Gastroesophageal sphincter (tissue), 4 donors: Measurements from ENCODE around the gene ARRDC1. TPM values are rescaled to one million over a fixed set of nuclear protein-coding genes. Genes with fewer than 3 reads are reported as not detected.

Experiments used
- ATAC-seq: fragments of 150-250 bp; one replicate; pipeline ENCODE4 v1.9.1; 2016; ENCODE audit warnings: mild to moderate bottlenecking, moderate library complexity
- H3K27ac ChIP-seq, 4 donors: fragments of 200-600 bp; sonication (generic) in 3 of 4; 1 replicate in 3 of 4; 2 replicates in 1 of 4; pipeline ENCODE4 v1.5.1; 2016 to 2019
- H3K27me3 ChIP-seq: fragments of 200-600 bp; sonication (generic); one replicate; pipeline ENCODE4 v1.5.1; 2019
- H3K36me3 ChIP-seq, 2 donors: fragments of 200-600 bp; sonication (generic); one replicate each; pipeline ENCODE4 v1.5.1; 2019; ENCODE audit warnings: control low read depth in 1 of 2
- H3K4me1 ChIP-seq, 3 donors: fragments of 200-600 bp; sonication (generic); 1 replicate in 2 of 3; 2 replicates in 1 of 3; pipeline ENCODE4 v1.5.1; 2016 to 2019; ENCODE audit warnings: control low read depth in 2 of 3
- H3K4me3 ChIP-seq, 2 donors: fragments of 200-600 bp; sonication (generic); one replicate each; pipeline ENCODE4 v1.5.1; 2019; ENCODE audit warnings: mild to moderate bottlenecking in 1 of 2, moderate library complexity in 1 of 2
- H3K9me3 ChIP-seq, 3 donors: fragments of 200-600 bp; sonication (generic); one replicate each; pipeline ENCODE4 v1.5.1; 2017 to 2019; ENCODE audit warnings: control low read depth in 2 of 3
- CTCF ChIP-seq, 4 experiments: fragments of 200-600 bp in 2 of 4; fragments of 450-650 bp in 2 of 4; sonication (generic) in 1 of 4; IDR thresholded peaks; one replicate each; pipeline ENCODE4 v1.5.1; 2017 to 2019; ENCODE audit warnings: antibody characterized with exemption in 4 of 4, mild to moderate bottlenecking in 2 of 4, moderate library complexity in 2 of 4
- EP300 ChIP-seq: sonication (generic); formaldehyde crosslinking; IDR thresholded peaks from one replicate; pipeline ENCODE4 v1.6.1; 2017; ENCODE audit warnings: antibody characterized with exemption, mild to moderate bottlenecking
- POLR2A ChIP-seq, 2 donors: fragments of 450-650 bp; IDR thresholded peaks; one replicate each; pipeline ENCODE4 v1.6.1; 2017; ENCODE audit warnings: antibody characterized with exemption in 2 of 2, mild to moderate bottlenecking in 2 of 2, moderate library complexity in 1 of 2
- POLR2AphosphoS5 ChIP-seq: sonication (generic); formaldehyde crosslinking; IDR thresholded peaks from one replicate; pipeline ENCODE4 v1.6.1; 2017; ENCODE audit warnings: antibody characterized with exemption
- WGBS, 2 donors: methylation state at CpG; one replicate each; pipeline ENCODE4 v1.1.5; 2018; ENCODE audit warnings: low coverage in 1 of 2; 5-methylcytosine and 5-hydroxymethylcytosine counted together
- total RNA-seq, 4 donors: library from RNA; depleted of rRNA; stranded (reverse); fragments of >200 nt; gene quantifications; one replicate each; pipeline ENCODE4 v1.1.0, GENCODE V29; 2016

ARRDC1 gene
- total RNA-seq, 4 donors from 2014 or later: 16.0 to 25.1 (median 21.9) TPM

- WGBS, 2 donors: 73 to 100% methylated on average over 1 to 2 of the region's 2 CpGs
- no peak overlapping the region for H3K4me3 ChIP-seq
- H3K9me3 ChIP-seq: no peaks in the 10 kb centered on the region
- no peaks in the 10 kb centered on the region for H3K27me3 ChIP-seq
- H3K4me1 ChIP-seq: peaks cover 0 to 12% (median 0%) of the 10 kb centered on the region in 3 donors
- TF ChIP-seq POLR2AphosphoS5 (no peak), EP300 (no peak), POLR2A (IDR thresholded peaks at IDR 0.05) (no peak), CTCF (IDR thresholded peaks at IDR 0.05) (no peak)
- ATAC-seq: no peak
- peaks cover 0 to 26% of the 10 kb centered on the region in 2 donors for H3K36me3 ChIP-seq
- H3K27ac ChIP-seq: no peak overlapping the region
Measured at GRCh38 chr9:137657606-137658005, 52.1 kb downstream of the ARRDC1 start.

GRCh38 chr9:137658781-137659180 lies 53.3 kb downstream of the ARRDC1 start:
- 71% methylated on average over 2 of the region's 2 CpGs; no CpG with 5 or more reads in 1 of the 2 donors for WGBS, 2 donors
- H3K4me1 ChIP-seq: peaks cover 0 to 21% (median 0%) of the 10 kb centered on the region in 3 donors
- H3K36me3 ChIP-seq: peaks cover 0 to 18% of the 10 kb centered on the region in 2 donors
- ATAC-seq: no peak
- H3K4me3 ChIP-seq: no peak overlapping the region
- no peak overlapping the region for H3K27ac ChIP-seq
- H3K9me3 ChIP-seq: no peaks in the 10 kb centered on the region
- H3K27me3 ChIP-seq: no peaks in the 10 kb centered on the region
- no peak for TF ChIP-seq CTCF (IDR thresholded peaks at IDR 0.05)
- no peak for TF ChIP-seq EP300
- TF ChIP-seq POLR2AphosphoS5: no peak
- no peak for TF ChIP-seq POLR2A (IDR thresholded peaks at IDR 0.05)

GRCh38 chr9:137660144-137660543 lies 54.7 kb downstream of the ARRDC1 start:
- ATAC-seq: peak; percentile 62
- WGBS, 2 donors: 41 to 47% methylated on average over 4 of the region's 4 CpGs
- peaks cover 0 to 32% (median 0%) of the 10 kb centered on the region in 3 donors for H3K4me1 ChIP-seq
- H3K27me3 ChIP-seq: no peaks in the 10 kb centered on the region
- no peaks in the 10 kb centered on the region for H3K9me3 ChIP-seq
- no peak overlapping the region for H3K27ac ChIP-seq
- TF ChIP-seq POLR2A (IDR thresholded peaks at IDR 0.05): no peak
- TF ChIP-seq POLR2AphosphoS5: no peak
- no peak for TF ChIP-seq CTCF (IDR thresholded peaks at IDR 0.05)
- no peak for TF ChIP-seq EP300
- peaks cover 0 to 7% of the 10 kb centered on the region in 2 donors for H3K36me3 ChIP-seq
- no peak overlapping the region for H3K4me3 ChIP-seq

- Histone ChIP-seq H3K9me3 (no peaks in the 10 kb centered on the region), H3K4me3 (no peak overlapping the region), H3K27me3 (no peaks in the 10 kb centered on the region), H3K36me3 (no peaks in the 10 kb centered on the region), H3K27ac (no peak overlapping the region), H3K4me1 (peaks cover 0 to 58% (median 13%) of the 10 kb centered on the region in 3 donors)
- no peak for TF ChIP-seq CTCF (IDR thresholded peaks at IDR 0.05)
- TF ChIP-seq POLR2AphosphoS5: no peak
- no peak for TF ChIP-seq EP300
- no peak for TF ChIP-seq POLR2A (IDR thresholded peaks at IDR 0.05)
- no peak for ATAC-seq
- 85 to 89% methylated on average over 4 of the region's 4 CpGs for WGBS, 2 donors
Measured at GRCh38 chr9:137663584-137663983, 58.1 kb downstream of the ARRDC1 start.

- Histone ChIP-seq H3K4me3 (no peak overlapping the region), H3K9me3 (no peaks in the 10 kb centered on the region), H3K27ac (no peak overlapping the region), H3K36me3 (peaks cover 0 to 9% of the 10 kb centered on the region in 2 donors), H3K27me3 (no peaks in the 10 kb centered on the region), H3K4me1 (peaks cover 0 to 58% (median 13%) of the 10 kb centered on the region in 3 donors)
- WGBS, 2 donors: 79 to 86% methylated on average over 3 to 7 of the region's 7 CpGs
- TF ChIP-seq CTCF (IDR thresholded peaks at IDR 0.05): no peak
- no peak for TF ChIP-seq POLR2AphosphoS5
- no peak for TF ChIP-seq POLR2A (IDR thresholded peaks at IDR 0.05)
- no peak for TF ChIP-seq EP300
- no peak for ATAC-seq
Measured at GRCh38 chr9:137664676-137665075, 59.2 kb downstream of the ARRDC1 start.
